GM12878 (cell line): ENCODE measurements around the gene C3orf38. TPM values are rescaled to one million over a fixed set of nuclear protein-coding genes. Genes with fewer than 3 reads are reported as not detected.

Experiments used
- CHD1 ChIP-seq: IDR thresholded peaks from 2 replicates; pipeline ENCODE4 v1.6.1; 2012; ENCODE audit warnings: low read depth, low read length, improper control_type of control experiment
- HCFC1 ChIP-seq: fragments of 150-350 bp; IDR thresholded peaks from 2 replicates; pipeline ENCODE4 v1.6.1; 2014; ENCODE audit warnings: low read length
- IKZF2 ChIP-seq, 2 experiments: fragments of 450-650 bp; IDR thresholded peaks; 2 replicates each; pipeline ENCODE4 v1.6.1; 2017; ENCODE audit warnings: mild to moderate bottlenecking in 2 of 2, moderate library complexity in 2 of 2
- KLF5 ChIP-seq: fragments of 450-650 bp; IDR thresholded peaks from 2 replicates; pipeline ENCODE4 v1.6.1; 2014; ENCODE audit warnings: mild to moderate bottlenecking; ENCODE audit not compliant: partially characterized antibody
- PML ChIP-seq: IDR thresholded peaks from 2 replicates; pipeline ENCODE4 v1.6.1; 2012; ENCODE audit warnings: low read length, inconsistent platforms
- POU2F2 ChIP-seq: IDR thresholded peaks from 3 replicates; pipeline ENCODE4 v1.6.1; 2011; ENCODE audit warnings: low read depth, mild to moderate bottlenecking, low read length, borderline replicate concordance
- SRF ChIP-seq, 2 experiments: IDR thresholded peaks; 2 replicates each; pipeline ENCODE4 v1.6.1; 2011; ENCODE audit warnings: low read depth in 2 of 2, low read length in 2 of 2, mild to moderate bottlenecking in 1 of 2, moderate library complexity in 1 of 2
- STAT3 ChIP-seq: IDR thresholded peaks from 2 replicates; pipeline ENCODE4 v1.6.1; 2011; ENCODE audit warnings: low read depth, low read length, improper control_type of control experiment
- YBX1 ChIP-seq: fragments of 450-650 bp; IDR thresholded peaks from 2 replicates; pipeline ENCODE4 v1.6.1; 2016; ENCODE audit warnings: antibody characterized with exemption
- polyA plus RNA-seq, 11 experiments: library from polyadenylated mRNA; depleted of rRNA in 4 of 11; unstranded in 6 of 11; stranded (reverse) in 5 of 11; fragments of >200 nt; fragmentation: Nextera tagmentation in 4 of 11; fragmentation: Illumina TruSeq in 1 of 11; extraction: Ambion mirVana in 4 of 11; extraction: Trizol in 1 of 11; gene quantifications; 1 replicate in 1 of 11; 2 replicates in 10 of 11; pipeline versions ENCODE4 v1.2.1 to v1.2.3, GENCODE V29; 2011 to 2016; ENCODE audit warnings: inconsistent platforms in 2 of 11, missing spikeins in 2 of 11, low read depth in 1 of 11
- total RNA-seq, 4 experiments: library from RNA; depleted of rRNA in 3 of 4; stranded (reverse); fragments of >200 nt in 3 of 4; fragmentation: Illumina TruSeq in 1 of 4; extraction: Trizol in 1 of 4; gene quantifications; 2 replicates each; pipeline versions ENCODE4 v1.2.1 to v1.2.3, GENCODE V29; 2013 to 2021
- TF ChIP-seq, protein P1 (sequence below): IDR thresholded peaks from 2 replicates; pipeline ENCODE4 v1.6.1; 2011; ENCODE audit warnings: borderline replicate concordance, low read depth, mild to moderate bottlenecking, moderate library complexity, low read length; ENCODE audit not compliant: insufficient read depth, poor library complexity, severe bottlenecking
- TF ChIP-seq, protein P2 (sequence below): fragments of 450-650 bp; IDR thresholded peaks from 2 replicates; pipeline ENCODE4 v1.6.1; 2018; ENCODE audit warnings: borderline replicate concordance, mild to moderate bottlenecking; ENCODE audit not compliant: partially characterized antibody
- TF ChIP-seq, protein P3 (sequence below): IDR thresholded peaks from 2 replicates; pipeline ENCODE4 v1.6.1; 2012; ENCODE audit warnings: low read depth, low read length, improper control_type of control experiment
- TF ChIP-seq, protein P4 (sequence below): IDR thresholded peaks from 2 replicates; pipeline ENCODE4 v1.6.1; 2011; ENCODE audit warnings: low read depth, mild to moderate bottlenecking, low read length, moderate library complexity, borderline replicate concordance; ENCODE audit errors: extremely low read depth
- TF ChIP-seq, protein P5 (sequence below): fragments of 450-650 bp; formaldehyde crosslinking; IDR thresholded peaks from 2 replicates; pipeline ENCODE4 v1.4.0; 2020; ENCODE audit warnings: mild to moderate bottlenecking, moderate library complexity

Gene C3orf38
- total and polyA plus RNA-seq, 10 of the 15 experiments (the other 5 are each of a cell fraction or from before 2014, with no cell fraction given) = 23.0 to 47.9 (median 31.5) TPM

GRCh38 chr3:88149509-88150362 is at the start of gene C3orf38 (continued):
- TF ChIP-seq, protein P1, sequence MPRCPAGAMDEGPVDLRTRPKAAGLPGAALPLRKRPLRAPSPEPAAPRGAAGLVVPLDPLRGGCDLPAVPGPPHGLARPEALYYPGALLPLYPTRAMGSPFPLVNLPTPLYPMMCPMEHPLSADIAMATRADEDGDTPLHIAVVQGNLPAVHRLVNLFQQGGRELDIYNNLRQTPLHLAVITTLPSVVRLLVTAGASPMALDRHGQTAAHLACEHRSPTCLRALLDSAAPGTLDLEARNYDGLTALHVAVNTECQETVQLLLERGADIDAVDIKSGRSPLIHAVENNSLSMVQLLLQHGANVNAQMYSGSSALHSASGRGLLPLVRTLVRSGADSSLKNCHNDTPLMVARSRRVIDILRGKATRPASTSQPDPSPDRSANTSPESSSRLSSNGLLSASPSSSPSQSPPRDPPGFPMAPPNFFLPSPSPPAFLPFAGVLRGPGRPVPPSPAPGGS = no peak
- TF ChIP-seq, protein P2, sequence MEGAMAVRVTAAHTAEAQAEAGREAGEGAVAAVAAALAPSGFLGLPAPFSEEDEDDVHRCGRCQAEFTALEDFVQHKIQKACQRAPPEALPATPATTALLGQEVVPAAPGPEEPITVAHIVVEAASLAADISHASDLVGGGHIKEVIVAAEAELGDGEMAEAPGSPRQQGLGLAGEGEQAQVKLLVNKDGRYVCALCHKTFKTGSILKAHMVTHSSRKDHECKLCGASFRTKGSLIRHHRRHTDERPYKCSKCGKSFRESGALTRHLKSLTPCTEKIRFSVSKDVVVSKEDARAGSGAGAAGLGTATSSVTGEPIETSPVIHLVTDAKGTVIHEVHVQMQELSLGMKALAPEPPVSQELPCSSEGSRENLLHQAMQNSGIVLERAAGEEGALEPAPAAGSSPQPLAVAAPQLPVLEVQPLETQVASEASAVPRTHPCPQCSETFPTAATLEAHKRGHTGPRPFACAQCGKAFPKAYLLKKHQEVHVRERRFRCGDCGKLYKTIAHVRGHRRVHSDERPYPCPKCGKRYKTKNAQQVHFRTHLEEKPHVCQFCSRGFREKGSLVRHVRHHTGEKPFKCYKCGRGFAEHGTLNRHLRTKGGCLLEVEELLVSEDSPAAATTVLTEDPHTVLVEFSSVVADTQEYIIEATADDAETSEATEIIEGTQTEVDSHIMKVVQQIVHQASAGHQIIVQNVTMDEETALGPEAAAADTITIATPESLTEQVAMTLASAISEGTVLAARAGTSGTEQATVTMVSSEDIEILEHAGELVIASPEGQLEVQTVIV = no peak
- TF ChIP-seq, protein P3, sequence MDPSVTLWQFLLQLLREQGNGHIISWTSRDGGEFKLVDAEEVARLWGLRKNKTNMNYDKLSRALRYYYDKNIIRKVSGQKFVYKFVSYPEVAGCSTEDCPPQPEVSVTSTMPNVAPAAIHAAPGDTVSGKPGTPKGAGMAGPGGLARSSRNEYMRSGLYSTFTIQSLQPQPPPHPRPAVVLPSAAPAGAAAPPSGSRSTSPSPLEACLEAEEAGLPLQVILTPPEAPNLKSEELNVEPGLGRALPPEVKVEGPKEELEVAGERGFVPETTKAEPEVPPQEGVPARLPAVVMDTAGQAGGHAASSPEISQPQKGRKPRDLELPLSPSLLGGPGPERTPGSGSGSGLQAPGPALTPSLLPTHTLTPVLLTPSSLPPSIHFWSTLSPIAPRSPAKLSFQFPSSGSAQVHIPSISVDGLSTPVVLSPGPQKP = peak; percentile 93
- TF ChIP-seq, protein P4, sequence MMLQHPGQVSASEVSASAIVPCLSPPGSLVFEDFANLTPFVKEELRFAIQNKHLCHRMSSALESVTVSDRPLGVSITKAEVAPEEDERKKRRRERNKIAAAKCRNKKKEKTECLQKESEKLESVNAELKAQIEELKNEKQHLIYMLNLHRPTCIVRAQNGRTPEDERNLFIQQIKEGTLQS = no peak
- peak; percentile 64 to 92; a peak in 3 of 4 replicates for TF ChIP-seq SRF (IDR thresholded peaks at IDR 0.05; ENCODE audit: low read depth in 2 of 2, low read length in 2 of 2)
- TF ChIP-seq IKZF2 (IDR thresholded peaks at IDR 0.05) = peak; percentile 71 to 75
- peak; percentile 75 for TF ChIP-seq HCFC1
- TF ChIP-seq KLF5 = peak; percentile 19
- peak; percentile 80; the same call in 2 of the 3 replicates for TF ChIP-seq POU2F2
- no peak for TF ChIP-seq YBX1
- TF ChIP-seq PML = peak; percentile 79
- peak; percentile 70; the same call in 1 of the 2 replicates for TF ChIP-seq CHD1
- TF ChIP-seq, protein P5, sequence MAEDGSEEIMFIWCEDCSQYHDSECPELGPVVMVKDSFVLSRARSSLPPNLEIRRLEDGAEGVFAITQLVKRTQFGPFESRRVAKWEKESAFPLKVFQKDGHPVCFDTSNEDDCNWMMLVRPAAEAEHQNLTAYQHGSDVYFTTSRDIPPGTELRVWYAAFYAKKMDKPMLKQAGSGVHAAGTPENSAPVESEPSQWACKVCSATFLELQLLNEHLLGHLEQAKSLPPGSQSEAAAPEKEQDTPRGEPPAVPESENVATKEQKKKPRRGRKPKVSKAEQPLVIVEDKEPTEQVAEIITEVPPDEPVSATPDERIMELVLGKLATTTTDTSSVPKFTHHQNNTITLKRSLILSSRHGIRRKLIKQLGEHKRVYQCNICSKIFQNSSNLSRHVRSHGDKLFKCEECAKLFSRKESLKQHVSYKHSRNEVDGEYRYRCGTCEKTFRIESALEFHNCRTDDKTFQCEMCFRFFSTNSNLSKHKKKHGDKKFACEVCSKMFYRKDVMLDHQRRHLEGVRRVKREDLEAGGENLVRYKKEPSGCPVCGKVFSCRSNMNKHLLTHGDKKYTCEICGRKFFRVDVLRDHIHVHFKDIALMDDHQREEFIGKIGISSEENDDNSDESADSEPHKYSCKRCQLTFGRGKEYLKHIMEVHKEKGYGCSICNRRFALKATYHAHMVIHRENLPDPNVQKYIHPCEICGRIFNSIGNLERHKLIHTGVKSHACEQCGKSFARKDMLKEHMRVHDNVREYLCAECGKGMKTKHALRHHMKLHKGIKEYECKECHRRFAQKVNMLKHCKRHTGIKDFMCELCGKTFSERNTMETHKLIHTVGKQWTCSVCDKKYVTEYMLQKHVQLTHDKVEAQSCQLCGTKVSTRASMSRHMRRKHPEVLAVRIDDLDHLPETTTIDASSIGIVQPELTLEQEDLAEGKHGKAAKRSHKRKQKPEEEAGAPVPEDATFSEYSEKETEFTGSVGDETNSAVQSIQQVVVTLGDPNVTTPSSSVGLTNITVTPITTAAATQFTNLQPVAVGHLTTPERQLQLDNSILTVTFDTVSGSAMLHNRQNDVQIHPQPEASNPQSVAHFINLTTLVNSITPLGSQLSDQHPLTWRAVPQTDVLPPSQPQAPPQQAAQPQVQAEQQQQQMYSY (CRISPR knock-in tag) = no peak
- TF ChIP-seq STAT3 = no peak
